ENCODE results near the gene PDK3. TPM values are rescaled to one million over a fixed set of nuclear protein-coding genes. Genes with fewer than 3 reads are reported as not detected.
A peak's percentile ranks its signal among the peaks of the same experiment; 100 is the strongest.

The PDK3 gene
- total and polyA plus RNA-seq, 12 donors, result 2.1 to 21.4 (median 8.7) TPM

DNA sequence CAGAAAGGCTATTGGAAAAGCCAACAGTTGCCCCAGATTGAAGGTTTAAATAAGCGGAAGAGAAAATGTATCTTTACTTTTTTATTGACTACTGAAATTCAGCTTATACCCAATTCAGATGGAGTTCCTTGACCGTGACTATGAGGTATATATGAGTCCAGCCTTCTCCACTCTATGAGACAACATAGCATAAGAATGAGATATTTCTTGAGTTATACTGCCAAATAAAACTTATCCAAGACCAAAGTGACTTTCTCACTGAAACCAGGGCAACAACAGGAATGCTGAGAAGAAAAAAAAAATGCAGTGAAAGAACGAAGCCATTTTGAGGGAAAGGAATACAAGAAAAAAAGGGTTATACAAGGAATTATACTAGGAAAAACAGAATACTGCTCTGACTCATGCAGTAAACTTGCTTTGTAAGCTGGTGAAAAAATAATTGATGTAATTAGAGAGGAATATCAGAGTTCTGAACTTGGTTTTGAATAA, 16.3 kb upstream of the PDK3 start:
- Histone ChIP-seq H3K27me3 (peaks cover 9% of the 10 kb centered on the region), H3K9me3 (replicated peaks in 1 of 3) (no peaks in the 10 kb centered on the region), H3K4me3 (no peak overlapping the region), H3K4me1 (replicated peaks in 1 of 2) (no peaks in the 10 kb centered on the region), H3K36me3 (replicated peaks in 1 of 2) (no peaks in the 10 kb centered on the region), H3K27ac (no peak overlapping the region)
- intact Hi-C loops (cut with DNase I), result no loop called here
- 71 to 87% (median 81%) methylated on average over 3 of the region's 3 CpGs for WGBS, 4 donors
- no peak for DNase-seq
- TF ChIP-seq POLR2A (IDR thresholded peaks at IDR 0.05), result no peak

DNA sequence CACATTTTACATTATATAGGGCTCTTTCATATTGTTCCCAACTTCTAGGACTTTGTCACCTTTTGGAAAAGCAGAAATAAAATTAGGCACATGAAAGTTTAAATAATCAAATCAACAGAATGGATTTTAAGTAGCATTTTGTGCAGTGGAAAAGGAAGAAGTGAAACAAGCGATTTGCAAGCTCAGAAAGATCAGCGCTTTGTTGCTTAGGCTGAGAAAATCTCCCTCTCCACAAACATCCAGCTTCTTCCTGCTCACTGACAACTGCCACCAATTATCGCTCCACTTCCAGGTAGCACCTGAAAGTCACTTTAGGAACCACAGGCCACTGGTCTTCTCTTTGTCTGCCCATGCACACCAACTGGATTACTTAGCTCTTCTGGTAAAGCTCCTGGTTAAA, 2.0 kb upstream of the PDK3 start:
- intact Hi-C loops (cut with DNase I), result no loop called here
- no peak for DNase-seq
- TF ChIP-seq POLR2A (IDR thresholded peaks at IDR 0.05), result no peak
- TF ChIP-seq, protein P1, sequence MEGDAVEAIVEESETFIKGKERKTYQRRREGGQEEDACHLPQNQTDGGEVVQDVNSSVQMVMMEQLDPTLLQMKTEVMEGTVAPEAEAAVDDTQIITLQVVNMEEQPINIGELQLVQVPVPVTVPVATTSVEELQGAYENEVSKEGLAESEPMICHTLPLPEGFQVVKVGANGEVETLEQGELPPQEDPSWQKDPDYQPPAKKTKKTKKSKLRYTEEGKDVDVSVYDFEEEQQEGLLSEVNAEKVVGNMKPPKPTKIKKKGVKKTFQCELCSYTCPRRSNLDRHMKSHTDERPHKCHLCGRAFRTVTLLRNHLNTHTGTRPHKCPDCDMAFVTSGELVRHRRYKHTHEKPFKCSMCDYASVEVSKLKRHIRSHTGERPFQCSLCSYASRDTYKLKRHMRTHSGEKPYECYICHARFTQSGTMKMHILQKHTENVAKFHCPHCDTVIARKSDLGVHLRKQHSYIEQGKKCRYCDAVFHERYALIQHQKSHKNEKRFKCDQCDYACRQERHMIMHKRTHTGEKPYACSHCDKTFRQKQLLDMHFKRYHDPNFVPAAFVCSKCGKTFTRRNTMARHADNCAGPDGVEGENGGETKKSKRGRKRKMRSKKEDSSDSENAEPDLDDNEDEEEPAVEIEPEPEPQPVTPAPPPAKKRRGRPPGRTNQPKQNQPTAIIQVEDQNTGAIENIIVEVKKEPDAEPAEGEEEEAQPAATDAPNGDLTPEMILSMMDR (IDR thresholded peaks at IDR 0.05), result no peak
- no peak overlapping the region for H3K27ac ChIP-seq
- H3K9me3 ChIP-seq (replicated peaks in 1 of 3), result no peaks in the 10 kb centered on the region
- 59 to 88% (median 86%) methylated on average over 3 of the region's 3 CpGs for WGBS, 4 donors
- no peaks in the 10 kb centered on the region for H3K27me3 ChIP-seq
- no peaks in the 10 kb centered on the region for H3K36me3 ChIP-seq (replicated peaks in 1 of 2)
- H3K4me1 ChIP-seq (replicated peaks in 1 of 2), result no peaks in the 10 kb centered on the region
- no peak overlapping the region for H3K4me3 ChIP-seq

DNA sequence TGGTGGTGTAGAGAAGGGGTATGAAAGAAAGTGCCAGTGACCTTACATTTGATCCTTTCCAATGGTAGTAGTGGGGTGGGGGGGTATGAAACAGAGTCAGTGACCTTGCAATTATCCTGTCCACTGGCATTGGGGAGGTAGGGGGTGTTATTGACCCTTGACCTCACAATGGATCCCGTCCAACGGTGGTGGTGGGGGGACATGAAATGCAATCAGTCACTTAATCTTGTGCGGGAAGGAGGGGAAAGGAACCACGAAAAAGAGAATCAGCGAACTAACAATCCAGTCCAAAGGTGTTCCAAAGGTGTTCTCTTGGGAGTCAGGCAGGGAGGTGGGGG, 619 bp upstream of the PDK3 start:
- Histone ChIP-seq H3K36me3 (replicated peaks in 1 of 2) (no peaks in the 10 kb centered on the region), H3K4me1 (replicated peaks in 1 of 2) (no peaks in the 10 kb centered on the region), H3K4me3 (peak overlapping the region in 2 of 4 donors; percentile 24 to 55), H3K9me3 (replicated peaks in 1 of 3) (no peaks in the 10 kb centered on the region), H3K27me3 (no peaks in the 10 kb centered on the region), H3K27ac (peak overlapping the region in 3 of 5 donors; percentile 52 to 77 (median 70))
- intact Hi-C loops (cut with DNase I), result no loop called here
- DNase-seq, result peak in 1 of 7 donors; percentile 24
- 0 to 22% (median 8%) methylated on average over 4 to 5 of the region's 5 CpGs for WGBS, 4 donors
- TF ChIP-seq POLR2A (IDR thresholded peaks at IDR 0.05), result no peak
- TF ChIP-seq, protein P1 (IDR thresholded peaks at IDR 0.05), result no peak

DNA sequence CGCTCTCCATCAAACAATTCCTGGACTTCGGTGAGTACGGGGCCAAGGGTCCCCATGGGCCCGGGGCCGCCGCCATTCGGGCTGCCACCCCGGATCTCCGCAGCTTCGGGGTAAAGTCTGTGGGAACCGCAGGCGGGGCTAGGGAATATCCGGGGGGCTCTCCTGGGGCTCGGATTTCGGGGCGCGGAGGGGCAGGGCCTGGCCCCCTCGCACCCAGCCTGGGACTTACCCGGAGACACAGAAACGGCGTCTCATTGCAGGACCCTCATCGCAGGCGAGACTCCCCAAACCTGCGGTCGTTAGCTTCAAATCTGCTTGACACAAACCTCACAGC, 413 bp downstream of the PDK3 start:
- Histone ChIP-seq H3K4me3 (peak overlapping the region in 2 of 4 donors; percentile 25 to 55), H3K27ac (peak overlapping the region in 2 of 5 donors; percentile 70 to 77), H3K4me1 (replicated peaks in 1 of 2) (no peaks in the 10 kb centered on the region), H3K27me3 (no peaks in the 10 kb centered on the region), H3K36me3 (replicated peaks in 1 of 2) (no peaks in the 10 kb centered on the region), H3K9me3 (replicated peaks in 1 of 3) (no peaks in the 10 kb centered on the region)
- no peak for TF ChIP-seq POLR2A (IDR thresholded peaks at IDR 0.05)
- TF ChIP-seq, protein P1 (IDR thresholded peaks at IDR 0.05), result no peak
- WGBS, 4 donors, result 3 to 60% (median 22%) methylated on average over 6 to 25 of the region's 25 CpGs
- intact Hi-C loops (cut with DNase I), result no loop called here
- DNase-seq, result no peak

DNA sequence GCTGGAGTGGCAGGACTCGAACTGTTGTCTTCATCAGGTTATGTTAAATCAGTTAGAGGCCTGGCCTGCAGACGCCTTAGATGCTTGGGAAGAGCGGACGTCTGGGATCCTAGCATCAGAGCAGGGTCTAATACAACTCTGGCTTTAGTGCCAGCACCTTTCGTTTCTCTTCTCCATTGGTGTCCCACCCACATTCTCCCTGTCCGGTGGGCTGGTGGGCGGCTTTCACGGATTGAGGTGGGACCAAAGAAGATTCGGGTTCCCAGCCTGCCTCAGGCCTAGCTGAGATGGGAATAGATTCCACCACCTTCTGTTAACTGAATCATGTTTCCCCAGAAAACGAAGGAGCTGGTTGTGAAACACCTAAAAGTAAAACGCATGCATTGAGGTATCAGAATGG, 939 bp downstream of the PDK3 start:
- no peak for TF ChIP-seq POLR2A (IDR thresholded peaks at IDR 0.05)
- TF ChIP-seq, protein P1 (IDR thresholded peaks at IDR 0.05), result no peak
- peak overlapping the region in 1 of 4 donors; percentile 55 for H3K4me3 ChIP-seq
- H3K9me3 ChIP-seq (replicated peaks in 1 of 3), result no peaks in the 10 kb centered on the region
- H3K4me1 ChIP-seq (replicated peaks in 1 of 2), result no peaks in the 10 kb centered on the region
- H3K27ac ChIP-seq, result peak overlapping the region in 1 of 5 donors; percentile 70
- no peak for DNase-seq
- no peaks in the 10 kb centered on the region for H3K36me3 ChIP-seq (replicated peaks in 1 of 2)
- H3K27me3 ChIP-seq, result no peaks in the 10 kb centered on the region
- intact Hi-C loops (cut with DNase I), result no loop called here
- 52 to 76% (median 59%) methylated on average over 4 to 11 of the region's 11 CpGs for WGBS, 4 donors
